GM12878 (cell line): Measurements from ENCODE around the gene SLC45A3. TPM values are rescaled to one million over a fixed set of nuclear protein-coding genes. Genes with fewer than 3 reads are reported as not detected.

Experiments used
- CBFB ChIP-seq: IDR thresholded peaks from 2 replicates; pipeline ENCODE4 v1.6.1; 2016; ENCODE audit warnings: antibody characterized with exemption, low read depth
- CTCF ChIP-seq, 3 experiments: IDR thresholded peaks in 2 of 3; conservative IDR thresholded peaks in 1 of 3; 2 replicates each; pipeline ENCODE4 v1.5.1; 2011; ENCODE audit warnings: low read depth in 3 of 3, low read length in 3 of 3, mild to moderate bottlenecking in 3 of 3, control low read depth in 2 of 3, moderate library complexity in 2 of 3, inconsistent platforms in 1 of 3, mixed read lengths in 1 of 3; ENCODE audit not compliant: control insufficient read depth in 2 of 3, insufficient read depth in 1 of 3; ENCODE audit errors: extremely low read depth in 1 of 3
- FOXK2 ChIP-seq: fragments of 450-650 bp; IDR thresholded peaks from 2 replicates; pipeline ENCODE4 v1.6.1; 2017; ENCODE audit warnings: mild to moderate bottlenecking, moderate library complexity
- PAX5 ChIP-seq: IDR thresholded peaks from 2 replicates; pipeline ENCODE4 v1.6.1; 2011; ENCODE audit warnings: low read depth, low read length, borderline replicate concordance
- RB1 ChIP-seq: fragments of 450-650 bp; formaldehyde crosslinking; IDR thresholded peaks from 2 replicates; pipeline ENCODE4 v1.6.1; 2017; ENCODE audit warnings: mild to moderate bottlenecking, borderline replicate concordance
- TCF12 ChIP-seq: IDR thresholded peaks from 2 replicates; pipeline ENCODE4 v1.6.1; 2011; ENCODE audit warnings: low read depth, mild to moderate bottlenecking, low read length
- YY1 ChIP-seq: IDR thresholded peaks from 2 replicates; pipeline ENCODE4 v1.6.1; 2011; ENCODE audit warnings: low read depth, mild to moderate bottlenecking, low read length
- polyA plus RNA-seq, 11 experiments: library from polyadenylated mRNA; depleted of rRNA in 4 of 11; unstranded in 6 of 11; stranded (reverse) in 5 of 11; fragments of >200 nt; fragmentation: Nextera tagmentation in 4 of 11; fragmentation: Illumina TruSeq in 1 of 11; extraction: Ambion mirVana in 4 of 11; extraction: Trizol in 1 of 11; gene quantifications; 1 replicate in 1 of 11; 2 replicates in 10 of 11; pipeline versions ENCODE4 v1.2.1 to v1.2.3, GENCODE V29; 2011 to 2016; ENCODE audit warnings: inconsistent platforms in 2 of 11, missing spikeins in 2 of 11, low read depth in 1 of 11
- total RNA-seq, 4 experiments: library from RNA; depleted of rRNA in 3 of 4; stranded (reverse); fragments of >200 nt in 3 of 4; fragmentation: Illumina TruSeq in 1 of 4; extraction: Trizol in 1 of 4; gene quantifications; 2 replicates each; pipeline versions ENCODE4 v1.2.1 to v1.2.3, GENCODE V29; 2013 to 2021

SLC45A3 gene
- total and polyA plus RNA-seq, 10 of the 15 experiments (the other 5 are each of a cell fraction or from before 2014, with no cell fraction given) = 0.26 to 10.3 (median 4.1) TPM

GRCh38 chr1:205631768-205632668 is 48.3 kb downstream of the SLC45A3 start, which contains the start of gene ELK4 (continued):
- TF ChIP-seq CTCF (IDR thresholded peaks at IDR 0.05 in 2 of 3, conservative IDR thresholded peaks at IDR 0.05 in 1 of 3; ENCODE audit: control insufficient read depth in 2 of 3, extremely low read depth in 1 of 3, insufficient read depth in 1 of 3, low read depth in 3 of 3, low read length in 3 of 3) = peak; percentile 70 to 98 (median 86); a peak in 5 of 6 replicates
- TF ChIP-seq YY1 = peak; percentile 75
- TF ChIP-seq PAX5 = peak; percentile 85; the same call in 1 of the 2 replicates
- no peak for TF ChIP-seq FOXK2
- peak; percentile 68 for TF ChIP-seq CBFB
- peak; percentile 89 for TF ChIP-seq RB1
- TF ChIP-seq TCF12 = peak; percentile 71; the same call in 1 of the 2 replicates
